Upper lobe of left lung (tissue), 4 donors: Measurements from ENCODE around the gene TBC1D9B.

Experiments
- POLR2A ChIP-seq, 4 donors: fragments of 450-650 bp; IDR thresholded peaks; one replicate each; pipeline ENCODE4 v1.5.1; 2016 to 2017; ENCODE audit warnings: antibody characterized with exemption in 4 of 4, mild to moderate bottlenecking in 2 of 4
- TF ChIP-seq, protein P1 (sequence below), 6 experiments: fragments of 450-650 bp in 4 of 6; fragments of 200-600 bp in 2 of 6; sonication (generic) in 2 of 6; IDR thresholded peaks; one replicate each; pipeline ENCODE4 v1.5.1; 2016 to 2019; ENCODE audit warnings: antibody characterized with exemption in 6 of 6

DNA sequence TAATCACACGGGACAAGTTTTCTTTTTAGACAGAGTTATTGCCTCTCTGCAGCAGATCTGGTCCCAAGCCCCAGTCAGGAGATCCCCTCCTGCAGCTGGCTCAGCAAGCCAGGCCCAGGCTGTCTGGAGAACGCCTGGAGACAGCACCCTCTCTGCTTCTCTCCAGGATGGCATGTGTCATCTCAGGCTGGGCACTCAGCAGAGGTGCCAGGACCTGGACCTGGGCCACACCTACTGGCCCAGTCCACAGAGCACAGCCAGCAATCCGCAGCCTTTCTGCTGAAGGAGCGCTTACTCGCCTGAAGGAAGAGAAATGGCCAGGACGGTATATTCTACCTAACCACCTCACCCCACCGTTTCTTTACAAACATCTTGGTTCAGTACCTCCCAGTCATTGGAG, 4.7 kb upstream of the TBC1D9B start:
- TF ChIP-seq POLR2A (IDR thresholded peaks at IDR 0.05), result no peak
- TF ChIP-seq, protein P1, sequence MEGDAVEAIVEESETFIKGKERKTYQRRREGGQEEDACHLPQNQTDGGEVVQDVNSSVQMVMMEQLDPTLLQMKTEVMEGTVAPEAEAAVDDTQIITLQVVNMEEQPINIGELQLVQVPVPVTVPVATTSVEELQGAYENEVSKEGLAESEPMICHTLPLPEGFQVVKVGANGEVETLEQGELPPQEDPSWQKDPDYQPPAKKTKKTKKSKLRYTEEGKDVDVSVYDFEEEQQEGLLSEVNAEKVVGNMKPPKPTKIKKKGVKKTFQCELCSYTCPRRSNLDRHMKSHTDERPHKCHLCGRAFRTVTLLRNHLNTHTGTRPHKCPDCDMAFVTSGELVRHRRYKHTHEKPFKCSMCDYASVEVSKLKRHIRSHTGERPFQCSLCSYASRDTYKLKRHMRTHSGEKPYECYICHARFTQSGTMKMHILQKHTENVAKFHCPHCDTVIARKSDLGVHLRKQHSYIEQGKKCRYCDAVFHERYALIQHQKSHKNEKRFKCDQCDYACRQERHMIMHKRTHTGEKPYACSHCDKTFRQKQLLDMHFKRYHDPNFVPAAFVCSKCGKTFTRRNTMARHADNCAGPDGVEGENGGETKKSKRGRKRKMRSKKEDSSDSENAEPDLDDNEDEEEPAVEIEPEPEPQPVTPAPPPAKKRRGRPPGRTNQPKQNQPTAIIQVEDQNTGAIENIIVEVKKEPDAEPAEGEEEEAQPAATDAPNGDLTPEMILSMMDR (IDR thresholded peaks at IDR 0.05), result no peak
